CD14-positive monocyte (primary cell): ENCODE data around the gene TCF25. TPM values are rescaled to one million over a fixed set of nuclear protein-coding genes. Genes with fewer than 3 reads are reported as not detected.
A peak's percentile ranks its signal among the peaks of the same experiment; 100 is the strongest.

Experiments used
- DNase-seq, 3 donors: peaks; one replicate each; pipeline ENCODE4 v3.0.0-alpha.2; 2011 to 2022
- H2AFZ ChIP-seq: 2 replicates; pipeline ENCODE4 v1.6.0; 2012; ENCODE audit warnings: mild to moderate bottlenecking, low read depth, low read length, inconsistent platforms; ENCODE audit not compliant: insufficient read depth, poor library complexity, severe bottlenecking
- H3K27ac ChIP-seq, 2 donors: 1 replicate in 1 of 2; 2 replicates in 1 of 2; pipeline ENCODE4 v1.5.1; 2012 to 2013; ENCODE audit warnings: low read length in 2 of 2, control low read depth in 1 of 2, inconsistent platforms in 1 of 2, low read depth in 1 of 2, mild to moderate bottlenecking in 1 of 2
- H3K27me3 ChIP-seq, 2 donors: one replicate each; pipeline versions ENCODE4 v1.6.0 to v1.6.1; 2011 to 2013; ENCODE audit warnings: low read length in 2 of 2; ENCODE audit not compliant: control insufficient read depth in 2 of 2, insufficient read depth in 2 of 2
- H3K36me3 ChIP-seq, 2 donors: replicated peaks in 1 of 2; 1 replicate in 1 of 2; 2 replicates in 1 of 2; pipeline versions ENCODE4 v1.5.1 to v1.6.1; 2012 to 2013; ENCODE audit warnings: low read length in 2 of 2, control low read depth in 1 of 2, inconsistent platforms in 1 of 2, mild to moderate bottlenecking in 1 of 2; ENCODE audit not compliant: insufficient read depth in 2 of 2, control insufficient read depth in 1 of 2
- H3K4me1 ChIP-seq, 2 donors: 1 replicate in 1 of 2; 2 replicates in 1 of 2; pipeline versions ENCODE4 v1.5.1 to v1.6.1; 2012 to 2013; ENCODE audit warnings: low read length in 2 of 2, control low read depth in 1 of 2, inconsistent platforms in 1 of 2, mild to moderate bottlenecking in 1 of 2, moderate library complexity in 1 of 2; ENCODE audit not compliant: insufficient read depth in 2 of 2, control insufficient read depth in 1 of 2
- H3K4me2 ChIP-seq: replicated peaks from 2 replicates; pipeline ENCODE3; 2012; ENCODE audit warnings: low read length, moderate library complexity, mild to moderate bottlenecking; ENCODE audit not compliant: poor library complexity, severe bottlenecking; ENCODE audit errors: extremely low read depth
- H3K4me3 ChIP-seq, 3 experiments: fragments of 200-600 bp in 1 of 3; sonication (generic) in 1 of 3; replicated peaks in 1 of 3; 1 replicate in 2 of 3; 2 replicates in 1 of 3; pipeline ENCODE4 v1.5.1; 2011 to 2013; ENCODE audit warnings: low read length in 3 of 3, mild to moderate bottlenecking in 3 of 3, control low read depth in 2 of 3, low read depth in 2 of 3, inconsistent platforms in 1 of 3, moderate library complexity in 1 of 3
- H3K79me2 ChIP-seq: 2 replicates; pipeline ENCODE4 v1.6.0; 2012; ENCODE audit warnings: mild to moderate bottlenecking, control low read depth, inconsistent platforms, low read length, moderate library complexity; ENCODE audit not compliant: insufficient read depth
- H3K9ac ChIP-seq: 2 replicates; pipeline ENCODE4 v1.6.0; 2017; ENCODE audit warnings: low read length, mild to moderate bottlenecking; ENCODE audit not compliant: insufficient read depth, poor library complexity, severe bottlenecking
- H3K9me3 ChIP-seq, 2 donors: replicated peaks in 1 of 2; 1 replicate in 1 of 2; 2 replicates in 1 of 2; pipeline versions ENCODE4 v1.5.1 to v1.6.1; 2012 to 2013; ENCODE audit warnings: low read length in 2 of 2, control low read depth in 1 of 2; ENCODE audit not compliant: control insufficient read depth in 1 of 2, insufficient read depth in 1 of 2
- H4K20me1 ChIP-seq: 2 replicates; pipeline ENCODE4 v1.6.0; 2012; ENCODE audit warnings: mild to moderate bottlenecking, low read length, control low read depth, moderate library complexity; ENCODE audit not compliant: insufficient read depth
- H3K27ac Mint-ChIP-seq, 7 donors: one replicate each; pipeline ENCODE4 v1.8.0; 2020; ENCODE audit warnings: mild to moderate bottlenecking in 7 of 7, mixed read lengths in 7 of 7, moderate library complexity in 6 of 7, inconsistent platforms in 2 of 7
- H3K27me3 Mint-ChIP-seq, 3 donors: one replicate each; pipeline ENCODE4 v1.8.0; 2021 to 2022; ENCODE audit warnings: low read depth in 3 of 3, mild to moderate bottlenecking in 3 of 3, mixed read lengths in 3 of 3, moderate library complexity in 3 of 3, inconsistent platforms in 1 of 3
- H3K36me3 Mint-ChIP-seq, 2 donors: one replicate each; pipeline ENCODE4 v1.8.0; 2020; ENCODE audit warnings: mixed read lengths in 2 of 2, inconsistent platforms in 1 of 2, mild to moderate bottlenecking in 1 of 2
- H3K4me1 Mint-ChIP-seq: one replicate; pipeline ENCODE4 v1.8.0; 2020; ENCODE audit warnings: mild to moderate bottlenecking, mixed read lengths
- H3K4me3 Mint-ChIP-seq, 2 donors: one replicate each; pipeline ENCODE4 v1.8.0; 2020; ENCODE audit warnings: mild to moderate bottlenecking in 2 of 2, mixed read lengths in 2 of 2, moderate library complexity in 1 of 2
- H3K9me3 Mint-ChIP-seq, 7 donors: one replicate each; pipeline ENCODE4 v1.8.0; 2020 to 2022; ENCODE audit warnings: mixed read lengths in 7 of 7, mild to moderate bottlenecking in 6 of 7, moderate library complexity in 6 of 7, inconsistent platforms in 2 of 7
- whole genome bisulfite sequencing: methylation state at CpG from one replicate; pipeline ENCODE4 v1.1.5; 2013; ENCODE audit warnings: missing lambda C conversion rate; ENCODE audit not compliant: insufficient coverage; 5-methylcytosine and 5-hydroxymethylcytosine counted together
- intact Hi-C, 2 donors: fragments of 100-400 bp; cut with micrococcal nuclease; formaldehyde crosslinking; loops; one replicate each; pipeline versions ENCODE4 v1.15.0 to v1.15.1; 2023
- polyA plus RNA-seq, 3 donors: library from polyadenylated mRNA; depleted of rRNA in 1 of 3; unstranded in 2 of 3; stranded (reverse) in 1 of 3; fragments of 300-500 nt in 2 of 3; fragments of >200 nt in 1 of 3; fragmentation: Illumina TruSeq in 2 of 3; gene quantifications; 1 replicate in 2 of 3; 2 replicates in 1 of 3; pipeline ENCODE4 v1.2.3, GENCODE V29; 2012 to 2021
- TF ChIP-seq, protein P1 (sequence below): fragments of 200-600 bp; IDR thresholded peaks from one replicate; pipeline ENCODE4 v1.8.0; 2022; ENCODE audit warnings: antibody characterized with exemption, mild to moderate bottlenecking

TCF25 gene
- polyA plus RNA-seq, 3 donors: 98.0 to 231 (median 114) TPM

DNA sequence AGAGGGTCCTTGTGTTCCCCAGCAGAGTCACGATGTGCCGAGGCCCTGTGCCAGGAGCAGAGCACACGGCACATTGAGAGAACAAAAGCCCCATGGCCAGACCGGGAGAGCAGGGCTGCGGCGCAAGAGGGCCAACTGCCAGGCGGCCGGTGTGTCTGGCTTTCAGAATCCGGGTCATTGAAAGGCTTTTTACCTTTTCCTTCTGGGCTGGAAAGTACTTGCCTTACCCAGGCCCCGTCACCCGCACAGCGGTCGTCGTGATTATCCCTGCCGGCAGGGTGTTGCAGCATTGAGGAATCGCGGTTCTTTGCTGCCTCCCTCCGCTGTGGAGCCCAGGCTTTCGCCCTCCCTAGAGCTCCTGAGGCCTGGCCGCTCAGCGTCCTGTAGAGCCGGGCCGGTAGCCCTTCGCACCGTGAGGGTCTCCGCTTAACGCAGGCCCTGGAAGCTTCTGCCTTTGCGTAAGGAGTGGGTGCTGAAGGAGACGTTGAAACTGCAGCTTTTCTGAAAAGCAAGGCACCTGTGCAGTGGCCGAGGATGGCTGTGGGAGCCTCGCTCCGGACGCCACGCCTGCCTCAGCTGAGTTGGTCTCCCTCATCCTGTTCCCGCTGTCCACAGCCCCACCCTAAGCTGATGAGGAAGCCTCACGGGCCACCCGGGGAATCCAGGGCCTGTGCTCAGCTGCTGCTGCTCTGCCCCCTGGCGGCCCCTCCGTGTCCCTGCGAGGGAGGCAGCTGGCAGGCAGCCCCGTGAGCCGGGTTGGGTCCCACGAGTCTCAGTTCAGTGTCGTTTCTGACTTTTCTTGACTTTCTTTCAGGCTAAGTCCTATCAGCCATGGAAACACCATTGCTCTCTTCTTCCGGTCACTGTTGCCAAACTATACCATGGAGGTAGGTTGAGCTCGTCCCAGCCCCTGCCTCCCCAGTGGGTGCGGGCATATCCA lies 36.7 kb downstream of the TCF25 start:
- peaks cover 40 to 50% of the 10 kb centered on the region in 2 donors for H3K36me3 ChIP-seq
- H3K27me3 Mint-ChIP-seq: peaks cover 0 to 2% (median 0%) of the 10 kb centered on the region in 3 donors
- H3K36me3 Mint-ChIP-seq: peaks cover 39 to 64% of the 10 kb centered on the region in 2 donors
- no peaks in the 10 kb centered on the region for H3K79me2 ChIP-seq
- H3K9ac ChIP-seq: no peak overlapping the region
- H3K4me1 Mint-ChIP-seq: peaks cover 7% of the 10 kb centered on the region
- no peak overlapping the region for H2AFZ ChIP-seq
- intact Hi-C loops: no loop called here
- H3K4me2 ChIP-seq: no peak overlapping the region
- no peak overlapping the region for H3K4me3 ChIP-seq
- peaks cover 0 to 13% of the 10 kb centered on the region in 2 donors for H3K9me3 ChIP-seq
- TF ChIP-seq, protein P1, sequence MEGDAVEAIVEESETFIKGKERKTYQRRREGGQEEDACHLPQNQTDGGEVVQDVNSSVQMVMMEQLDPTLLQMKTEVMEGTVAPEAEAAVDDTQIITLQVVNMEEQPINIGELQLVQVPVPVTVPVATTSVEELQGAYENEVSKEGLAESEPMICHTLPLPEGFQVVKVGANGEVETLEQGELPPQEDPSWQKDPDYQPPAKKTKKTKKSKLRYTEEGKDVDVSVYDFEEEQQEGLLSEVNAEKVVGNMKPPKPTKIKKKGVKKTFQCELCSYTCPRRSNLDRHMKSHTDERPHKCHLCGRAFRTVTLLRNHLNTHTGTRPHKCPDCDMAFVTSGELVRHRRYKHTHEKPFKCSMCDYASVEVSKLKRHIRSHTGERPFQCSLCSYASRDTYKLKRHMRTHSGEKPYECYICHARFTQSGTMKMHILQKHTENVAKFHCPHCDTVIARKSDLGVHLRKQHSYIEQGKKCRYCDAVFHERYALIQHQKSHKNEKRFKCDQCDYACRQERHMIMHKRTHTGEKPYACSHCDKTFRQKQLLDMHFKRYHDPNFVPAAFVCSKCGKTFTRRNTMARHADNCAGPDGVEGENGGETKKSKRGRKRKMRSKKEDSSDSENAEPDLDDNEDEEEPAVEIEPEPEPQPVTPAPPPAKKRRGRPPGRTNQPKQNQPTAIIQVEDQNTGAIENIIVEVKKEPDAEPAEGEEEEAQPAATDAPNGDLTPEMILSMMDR: peak; percentile 92
- H3K4me3 Mint-ChIP-seq: no peak overlapping the region
- peak overlapping the region in 2 of 7 donors; percentile 38 to 61 for H3K27ac Mint-ChIP-seq
- no peaks in the 10 kb centered on the region for H3K27me3 ChIP-seq
- DNase-seq: peak; percentile 64 to 79 (median 71)
- peaks cover 78% of the 10 kb centered on the region for H4K20me1 ChIP-seq
- H3K27ac ChIP-seq: no peak overlapping the region
- peaks cover 1 to 11% (median 3%) of the 10 kb centered on the region in 7 donors for H3K9me3 Mint-ChIP-seq
- H3K4me1 ChIP-seq: peaks cover 0 to 7% of the 10 kb centered on the region in 2 donors
- WGBS: 64% methylated on average over 46 of the region's 47 CpGs

DNA sequence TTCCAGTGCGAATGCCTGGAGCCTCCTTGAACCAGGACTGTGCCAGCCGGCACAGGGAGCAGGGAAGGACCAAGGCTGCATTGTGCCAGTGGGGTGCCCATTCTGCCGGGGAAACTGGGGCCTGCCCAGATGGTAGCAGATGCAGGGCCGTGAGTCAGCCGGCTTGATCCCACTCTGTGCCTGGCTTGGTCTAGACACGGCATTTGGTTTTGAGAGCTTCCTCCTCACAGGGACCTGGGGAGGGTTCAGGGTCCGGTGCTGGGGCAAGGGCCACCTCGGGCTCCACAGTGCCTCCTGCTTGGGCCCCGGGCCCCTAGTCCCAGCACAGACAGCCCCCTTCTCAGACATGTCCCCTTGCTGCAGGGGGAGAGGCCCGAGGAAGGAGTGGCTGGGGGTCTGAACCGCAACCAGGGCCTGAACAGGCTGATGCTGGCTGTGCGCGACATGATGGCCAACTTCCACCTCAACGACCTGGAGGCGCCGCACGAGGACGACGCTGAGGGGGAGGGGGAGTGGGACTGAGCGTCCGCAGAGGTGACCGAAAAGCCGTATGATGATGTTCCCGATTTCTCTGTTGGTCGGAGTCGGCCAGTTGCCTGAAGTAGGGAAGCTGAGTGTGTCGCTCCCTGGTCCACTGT lies 37.4 kb downstream of the TCF25 start:
- peaks cover 0 to 12% of the 10 kb centered on the region in 2 donors for H3K9me3 ChIP-seq
- 96% methylated on average over 25 of the region's 27 CpGs for WGBS
- no peak overlapping the region for H3K9ac ChIP-seq
- Mint-ChIP-seq H3K4me1 (peaks cover 7% of the 10 kb centered on the region), H3K4me3 (no peak overlapping the region), H3K9me3 (peaks cover 1 to 11% (median 3%) of the 10 kb centered on the region in 7 donors), H3K27me3 (peaks cover under 1 to 3% (median 2%) of the 10 kb centered on the region in 3 donors), H3K27ac (peak overlapping the region in 1 of 7 donors; percentile 38), H3K36me3 (peaks cover 31 to 56% of the 10 kb centered on the region in 2 donors)
- no peak overlapping the region for H2AFZ ChIP-seq
- no peak for DNase-seq
- H3K27ac ChIP-seq: no peak overlapping the region
- intact Hi-C loops: no loop called here
- H3K36me3 ChIP-seq: peaks cover 32 to 42% of the 10 kb centered on the region in 2 donors
- peaks cover 0 to 7% of the 10 kb centered on the region in 2 donors for H3K4me1 ChIP-seq
- no peaks in the 10 kb centered on the region for H3K27me3 ChIP-seq
- TF ChIP-seq, protein P1: no peak
- no peaks in the 10 kb centered on the region for H3K79me2 ChIP-seq
- no peak overlapping the region for H3K4me3 ChIP-seq
- H3K4me2 ChIP-seq: no peak overlapping the region
- H4K20me1 ChIP-seq: peaks cover 70% of the 10 kb centered on the region
